Measurements from ENCODE around the gene FCN3. TPM values are rescaled to one million over a fixed set of nuclear protein-coding genes. Genes with fewer than 3 reads are reported as not detected.

Gene FCN3
- total and polyA plus RNA-seq, 9 of the 15 experiments (the other 6 are each of a cell fraction or from before 2014, with no cell fraction given), result 0.49 TPM; not detected in 8

DNA sequence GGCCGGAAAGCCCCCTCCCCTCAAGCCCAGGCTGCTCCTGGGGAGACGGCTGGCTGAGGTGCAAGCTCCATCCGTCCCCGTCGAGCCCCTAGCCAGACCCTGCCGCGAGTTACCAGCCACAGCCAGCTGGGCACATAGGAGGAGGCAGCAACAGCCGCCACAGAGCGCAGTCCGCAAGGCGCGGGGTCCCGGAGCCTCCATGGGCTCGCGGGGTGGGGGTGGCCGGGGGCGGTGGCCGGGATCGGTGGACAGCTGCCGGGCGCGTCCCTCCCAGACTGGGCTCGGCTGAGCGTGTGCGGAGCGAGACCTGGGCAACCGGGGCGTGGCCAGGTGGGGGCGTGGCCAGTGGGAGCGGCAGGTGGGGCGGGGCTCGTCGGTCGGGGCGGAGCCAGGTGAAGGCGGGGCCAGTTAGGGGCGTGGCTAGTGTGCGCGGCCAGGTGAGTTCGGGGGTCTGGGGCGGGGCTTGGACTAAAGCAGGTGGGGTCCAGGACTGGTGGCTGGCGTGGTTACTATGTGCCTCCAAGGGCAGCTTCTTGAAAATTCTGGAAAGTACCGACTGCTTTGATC, 8.5 kb upstream of the FCN3 start, which contains the start of gene CD164L2 (continued):
- TF ChIP-seq RBM25 (IDR thresholded peaks at IDR 0.05; ENCODE audit: low read depth, low read length, severe bottlenecking), result no peak
- TF ChIP-seq HIVEP1 (CRISPR knock-in tag; IDR thresholded peaks at IDR 0.05), result no peak
- TF ChIP-seq MGA (IDR thresholded peaks at IDR 0.05), result no peak
- no peak for TF ChIP-seq STAT5A (IDR thresholded peaks at IDR 0.05; ENCODE audit: borderline replicate concordance, low read length)
- peak in 1 of 2 experiments; percentile 32; a peak in 1 of 4 replicates for TF ChIP-seq SIN3A (IDR thresholded peaks at IDR 0.05; ENCODE audit: borderline replicate concordance in 2 of 2, control insufficient read depth in 1 of 2, low read depth in 2 of 2, low read length in 2 of 2)
- TF ChIP-seq ZNF778 (CRISPR knock-in tag; IDR thresholded peaks at IDR 0.05), result no peak
- no peak for TF ChIP-seq CHCHD3 (CRISPR knock-in tag; IDR thresholded peaks at IDR 0.05)
- TF ChIP-seq CREB1 (IDR thresholded peaks at IDR 0.05), result 0 out of 2 replicates have a peak, but pooled peaks have one; percentile 15
- TF ChIP-seq CREB1 (CRISPR knock-in tag; IDR thresholded peaks at IDR 0.05), result no peak
- no peak for TF ChIP-seq ERF (CRISPR knock-in tag; IDR thresholded peaks at IDR 0.05)
- no peak for TF ChIP-seq YBX1 (IDR thresholded peaks at IDR 0.05)
- TF ChIP-seq ZNF3 (CRISPR knock-in tag; IDR thresholded peaks at IDR 0.05), result no peak
- no peak for TF ChIP-seq ZFP36 (IDR thresholded peaks at IDR 0.05; ENCODE audit: low read depth, low read length, partially characterized antibody)
- TF ChIP-seq NEUROD1 (IDR thresholded peaks at IDR 0.05; ENCODE audit: borderline replicate concordance, low read depth, low read length, partially characterized antibody), result peak; percentile 28
- TF ChIP-seq ZNF277 (CRISPR knock-in tag; IDR thresholded peaks at IDR 0.05; ENCODE audit: borderline replicate concordance), result no peak
